Suprapubic skin (tissue), 4 donors: ENCODE results near the gene IRF9. TPM values are rescaled to one million over a fixed set of nuclear protein-coding genes. Genes with fewer than 3 reads are reported as not detected.

ENCODE experiments used
- DNase-seq, 2 donors: peaks; one replicate each; pipeline ENCODE4 v3.0.0-alpha.2; 2019; ENCODE audit warnings: low spot score in 2 of 2
- H3K27ac ChIP-seq: fragments of 200-600 bp; sonication (generic); one replicate; pipeline ENCODE4 v1.5.1; 2019
- H3K27me3 ChIP-seq: fragments of 200-600 bp; sonication (generic); one replicate; pipeline ENCODE4 v1.5.1; 2019
- H3K36me3 ChIP-seq: fragments of 200-600 bp; sonication (generic); one replicate; pipeline ENCODE4 v1.5.1; 2019
- H3K4me1 ChIP-seq: fragments of 200-600 bp; sonication (generic); one replicate; pipeline ENCODE4 v1.5.1; 2019
- H3K4me3 ChIP-seq: fragments of 200-600 bp; sonication (generic); one replicate; pipeline ENCODE4 v1.5.1; 2019; ENCODE audit warnings: mild to moderate bottlenecking
- H3K9me3 ChIP-seq: fragments of 200-600 bp; sonication (generic); one replicate; pipeline ENCODE4 v1.5.1; 2019
- CTCF ChIP-seq, 2 donors: fragments of 200-600 bp in 1 of 2; fragments of 450-650 bp in 1 of 2; sonication (generic) in 1 of 2; IDR thresholded peaks; one replicate each; pipeline ENCODE4 v1.5.1; 2016 to 2019; ENCODE audit warnings: antibody characterized with exemption in 2 of 2, mild to moderate bottlenecking in 1 of 2, moderate library complexity in 1 of 2
- EP300 ChIP-seq: sonication (generic); formaldehyde crosslinking; IDR thresholded peaks from one replicate; pipeline ENCODE4 v1.6.1; 2017; ENCODE audit warnings: antibody characterized with exemption
- POLR2A ChIP-seq, 2 donors: fragments of 450-650 bp; IDR thresholded peaks; one replicate each; pipeline ENCODE4 v1.6.1; 2017; ENCODE audit warnings: antibody characterized with exemption in 2 of 2, mild to moderate bottlenecking in 2 of 2, moderate library complexity in 2 of 2
- POLR2AphosphoS5 ChIP-seq, 3 donors: sonication (generic); formaldehyde crosslinking; IDR thresholded peaks; one replicate each; pipeline ENCODE4 v1.6.1; 2017; ENCODE audit warnings: antibody characterized with exemption in 3 of 3
- WGBS: methylation state at CpG from one replicate; pipeline ENCODE4 v1.1.5; 2018; 5-methylcytosine and 5-hydroxymethylcytosine counted together
- total RNA-seq, 4 donors: library from RNA; depleted of rRNA; stranded (reverse); fragments of >200 nt; gene quantifications; one replicate each; pipeline ENCODE4 v1.1.0, GENCODE V29; 2016

IRF9 gene
- total RNA-seq, 4 donors from 2014 or later, result 31.1 to 45.2 (median 37.5) TPM

- no peak for DNase-seq
- no peaks in the 10 kb centered on the region for H3K4me1 ChIP-seq
- no peak for TF ChIP-seq POLR2A (IDR thresholded peaks at IDR 0.05)
- no peak for TF ChIP-seq POLR2AphosphoS5 (IDR thresholded peaks at IDR 0.05)
- TF ChIP-seq CTCF (IDR thresholded peaks at IDR 0.05), result no peak
- TF ChIP-seq EP300, result no peak
Measured at GRCh38 chr14:24206260-24207103, 45.4 kb downstream of the IRF9 start.

GRCh38 chr14:24207104-24207551 lies 46.1 kb downstream of the IRF9 start:
- peaks cover 88% of the 10 kb centered on the region for H3K36me3 ChIP-seq
- H3K4me3 ChIP-seq, result no peak overlapping the region
- 98% methylated on average over 5 of the region's 5 CpGs for WGBS
- no peak for TF ChIP-seq POLR2A (IDR thresholded peaks at IDR 0.05)
- TF ChIP-seq POLR2AphosphoS5 (IDR thresholded peaks at IDR 0.05), result no peak
- no peak for TF ChIP-seq EP300
- TF ChIP-seq CTCF (IDR thresholded peaks at IDR 0.05), result no peak
- H3K4me1 ChIP-seq, result peaks cover 4% of the 10 kb centered on the region
- no peak overlapping the region for H3K27ac ChIP-seq
- H3K9me3 ChIP-seq, result no peaks in the 10 kb centered on the region
- no peaks in the 10 kb centered on the region for H3K27me3 ChIP-seq
- no peak for DNase-seq

More at GRCh38 chr14:24206260-24207103, 45.4 kb downstream of the IRF9 start:
- Histone ChIP-seq H3K9me3 (no peaks in the 10 kb centered on the region), H3K27me3 (no peaks in the 10 kb centered on the region), H3K4me3 (no peak overlapping the region), H3K36me3 (peaks cover 93% of the 10 kb centered on the region), H3K27ac (no peak overlapping the region)
- WGBS, result 97% methylated on average over 11 of the region's 11 CpGs

- 97% methylated on average over 2 of the region's 2 CpGs for WGBS
- peaks cover 83% of the 10 kb centered on the region for H3K36me3 ChIP-seq
Measured at GRCh38 chr14:24207625-24208024, 46.6 kb downstream of the IRF9 start.

GRCh38 chr14:24211311-24211710 lies 50.2 kb downstream of the IRF9 start:
- WGBS, result 87% methylated on average over 6 of the region's 6 CpGs
- no peak overlapping the region for H3K4me3 ChIP-seq
- DNase-seq, result no peak
- no peak overlapping the region for H3K27ac ChIP-seq
- H3K36me3 ChIP-seq, result peaks cover 51% of the 10 kb centered on the region
- no peaks in the 10 kb centered on the region for H3K9me3 ChIP-seq
- no peaks in the 10 kb centered on the region for H3K27me3 ChIP-seq
- H3K4me1 ChIP-seq, result peaks cover 33% of the 10 kb centered on the region
- TF ChIP-seq POLR2A (IDR thresholded peaks at IDR 0.05), result no peak
- no peak for TF ChIP-seq POLR2AphosphoS5 (IDR thresholded peaks at IDR 0.05)
- no peak for TF ChIP-seq EP300
- no peak for TF ChIP-seq CTCF (IDR thresholded peaks at IDR 0.05)

More at GRCh38 chr14:24207625-24208024, 46.6 kb downstream of the IRF9 start:
- Histone ChIP-seq H3K4me1 (peaks cover 8% of the 10 kb centered on the region), H3K27me3 (no peaks in the 10 kb centered on the region), H3K9me3 (no peaks in the 10 kb centered on the region), H3K4me3 (no peak overlapping the region), H3K27ac (no peak overlapping the region)
- TF ChIP-seq POLR2AphosphoS5 (IDR thresholded peaks at IDR 0.05), result no peak
- TF ChIP-seq POLR2A (IDR thresholded peaks at IDR 0.05), result no peak
- no peak for TF ChIP-seq CTCF (IDR thresholded peaks at IDR 0.05)
- no peak for TF ChIP-seq EP300
- no peak for DNase-seq
